Esophagus squamous epithelium (tissue), 5 donors: ENCODE results near the gene AXIN2. TPM values are rescaled to one million over a fixed set of nuclear protein-coding genes. Genes with fewer than 3 reads are reported as not detected.
"Not testable (repeated sequence)": the region's sequence is repeated elsewhere in the genome, so short reads cannot be mapped to it uniquely, and the experiment has no call there.

Source experiments
- DNase-seq: peaks from one replicate; lab custom pipeline; 2025; lab: John Stamatoyannopoulos, UW
- H3K27ac ChIP-seq, 4 donors: fragments of 200-600 bp; sonication (generic); one replicate each; pipeline ENCODE4 v1.5.1; 2016 to 2019; ENCODE audit warnings: mild to moderate bottlenecking in 1 of 4
- H3K27me3 ChIP-seq, 4 donors: fragments of 200-600 bp; sonication (generic); 1 replicate in 3 of 4; 2 replicates in 1 of 4; pipeline versions ENCODE4 v1.5.1 to v1.6.0; 2017 to 2021; ENCODE audit warnings: antibody characterized with exemption in 1 of 4
- H3K36me3 ChIP-seq, 3 donors: fragments of 200-600 bp; sonication (generic); one replicate each; pipeline ENCODE4 v1.5.1; 2016 to 2019
- H3K4me1 ChIP-seq, 3 donors: fragments of 200-600 bp; sonication (generic); one replicate each; pipeline ENCODE4 v1.5.1; 2017 to 2019
- H3K4me3 ChIP-seq, 4 donors: fragments of 200-600 bp; sonication (generic); 1 replicate in 3 of 4; 2 replicates in 1 of 4; pipeline ENCODE4 v1.5.1; 2016 to 2019; ENCODE audit warnings: mild to moderate bottlenecking in 2 of 4, moderate library complexity in 1 of 4
- H3K9me3 ChIP-seq, 3 donors: fragments of 200-600 bp; sonication (generic); one replicate each; pipeline ENCODE4 v1.5.1; 2016 to 2019
- POLR2A ChIP-seq, 4 donors: fragments of 450-650 bp; IDR thresholded peaks; one replicate each; pipeline ENCODE4 v1.6.1; 2017; ENCODE audit warnings: antibody characterized with exemption in 4 of 4, mild to moderate bottlenecking in 4 of 4, moderate library complexity in 3 of 4
- WGBS, 2 donors: methylation state at CpG; one replicate each; pipeline ENCODE4 v1.1.5; 2018; 5-methylcytosine and 5-hydroxymethylcytosine counted together
- intact Hi-C: fragments of 100-400 bp; cut with DNase I; formaldehyde crosslinking; loops from one replicate; pipeline ENCODE4 v1.15.0; 2022
- total RNA-seq, 4 donors: library from RNA; depleted of rRNA; stranded (reverse); fragments of >200 nt; gene quantifications; one replicate each; pipeline ENCODE4 v1.1.0, GENCODE V29; 2016
- TF ChIP-seq, protein P1 (sequence below), 6 experiments: fragments of 450-650 bp in 4 of 6; fragments of 200-600 bp in 2 of 6; sonication (generic) in 2 of 6; IDR thresholded peaks; one replicate each; pipeline ENCODE4 v1.5.1; 2016 to 2019; ENCODE audit warnings: antibody characterized with exemption in 6 of 6, mild to moderate bottlenecking in 4 of 6, moderate library complexity in 4 of 6
- donor health status: DM: yes; HTN: yes; CAD: no.

The AXIN2 gene
- total RNA-seq, 4 donors from 2014 or later, result 0.83 to 10.9 (median 6.2) TPM

DNA sequence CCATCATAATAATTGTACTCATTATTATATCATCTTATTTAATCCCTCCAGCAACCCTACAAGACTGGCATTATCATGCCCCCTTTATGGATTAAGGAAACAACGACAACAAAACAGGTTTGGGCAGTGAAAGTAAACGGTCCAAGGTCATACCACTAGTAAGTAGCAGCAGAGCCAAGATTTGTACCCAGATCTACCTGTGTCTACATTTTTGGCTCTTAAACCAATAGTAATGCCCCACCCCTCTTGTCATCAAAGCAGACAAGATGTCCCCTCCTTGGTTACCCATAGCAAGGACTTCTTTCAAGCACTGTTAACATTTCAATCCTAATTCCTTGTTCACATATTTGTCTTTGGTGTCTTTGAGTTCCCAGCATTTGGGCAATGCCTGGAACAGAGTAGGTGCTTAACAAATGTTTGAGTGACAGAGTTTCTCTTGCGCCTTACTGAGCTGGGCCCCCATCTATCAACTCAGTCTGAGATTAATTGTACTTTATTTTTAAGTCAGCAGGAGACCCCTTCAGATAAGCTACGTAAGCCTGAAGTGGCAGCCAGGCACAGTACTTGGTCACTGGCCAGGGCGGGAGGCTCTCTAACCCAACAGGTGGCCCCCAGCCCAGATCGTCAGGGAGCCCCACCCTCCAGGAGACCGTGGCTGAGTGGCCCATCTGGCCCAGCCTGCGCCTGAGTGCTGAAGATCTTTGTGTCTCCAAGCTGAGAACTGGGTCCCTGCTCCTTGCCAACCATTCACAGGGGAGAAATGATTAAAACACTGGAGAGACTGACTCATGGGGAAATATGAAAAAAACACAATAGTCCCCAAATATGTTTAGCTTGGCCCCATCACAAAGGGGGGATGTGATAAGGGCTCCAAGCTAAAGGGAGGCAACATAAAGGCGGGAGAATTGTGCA, 75.8 kb downstream of the AXIN2 start:
- H3K36me3 ChIP-seq, result no peaks in the 10 kb centered on the region
- 37 to 52% methylated on average over 7 of the region's 9 CpGs for WGBS, 2 donors
- H3K4me3 ChIP-seq, result no peak overlapping the region
- peaks cover 0 to 13% (median 3%) of the 10 kb centered on the region in 3 donors for H3K4me1 ChIP-seq
- no peaks in the 10 kb centered on the region for H3K9me3 ChIP-seq
- intact Hi-C loops, result no loop called here
- TF ChIP-seq, protein P1, sequence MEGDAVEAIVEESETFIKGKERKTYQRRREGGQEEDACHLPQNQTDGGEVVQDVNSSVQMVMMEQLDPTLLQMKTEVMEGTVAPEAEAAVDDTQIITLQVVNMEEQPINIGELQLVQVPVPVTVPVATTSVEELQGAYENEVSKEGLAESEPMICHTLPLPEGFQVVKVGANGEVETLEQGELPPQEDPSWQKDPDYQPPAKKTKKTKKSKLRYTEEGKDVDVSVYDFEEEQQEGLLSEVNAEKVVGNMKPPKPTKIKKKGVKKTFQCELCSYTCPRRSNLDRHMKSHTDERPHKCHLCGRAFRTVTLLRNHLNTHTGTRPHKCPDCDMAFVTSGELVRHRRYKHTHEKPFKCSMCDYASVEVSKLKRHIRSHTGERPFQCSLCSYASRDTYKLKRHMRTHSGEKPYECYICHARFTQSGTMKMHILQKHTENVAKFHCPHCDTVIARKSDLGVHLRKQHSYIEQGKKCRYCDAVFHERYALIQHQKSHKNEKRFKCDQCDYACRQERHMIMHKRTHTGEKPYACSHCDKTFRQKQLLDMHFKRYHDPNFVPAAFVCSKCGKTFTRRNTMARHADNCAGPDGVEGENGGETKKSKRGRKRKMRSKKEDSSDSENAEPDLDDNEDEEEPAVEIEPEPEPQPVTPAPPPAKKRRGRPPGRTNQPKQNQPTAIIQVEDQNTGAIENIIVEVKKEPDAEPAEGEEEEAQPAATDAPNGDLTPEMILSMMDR (IDR thresholded peaks at IDR 0.05), result no peak
- TF ChIP-seq POLR2A (IDR thresholded peaks at IDR 0.05), result no peak
- H3K27me3 ChIP-seq, result no peaks in the 10 kb centered on the region
- H3K27ac ChIP-seq, result peak overlapping the region in 2 of 4 donors; percentile 56 to 61
- DNase-seq, result no peak

DNA sequence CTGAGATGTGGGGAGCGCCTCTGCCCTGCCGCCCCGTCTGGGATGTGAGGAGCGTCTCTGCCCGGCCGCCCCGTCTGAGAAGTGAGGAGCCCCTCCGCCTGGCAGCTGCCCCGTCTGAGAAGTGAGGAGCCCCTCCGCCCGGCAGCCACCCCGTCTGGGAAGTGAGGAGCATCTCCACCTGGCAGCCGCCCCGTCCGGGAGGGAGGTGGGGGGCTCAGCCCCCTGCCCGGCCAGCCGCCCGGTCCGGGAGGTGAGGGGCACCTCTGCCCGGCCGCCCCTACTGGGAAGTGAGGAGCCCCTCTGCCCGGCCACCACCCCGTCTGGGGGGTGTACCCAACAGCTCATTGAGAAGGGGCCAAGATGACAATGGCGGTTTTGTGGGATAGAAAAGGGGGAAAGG, 77.0 kb downstream of the AXIN2 start:
- peaks cover 0 to 13% (median 3%) of the 10 kb centered on the region in 3 donors for H3K4me1 ChIP-seq
- DNase-seq, H3K27me3 ChIP-seq, intact Hi-C loops, H3K4me3 ChIP-seq, H3K27ac ChIP-seq, H3K36me3 ChIP-seq, H3K9me3 ChIP-seq: not testable (repeated sequence)
- WGBS, 2 donors, result 83% methylated on average over 1 of the region's 24 CpGs; no CpG with 5 or more reads in 1 of the 2 donors

DNA sequence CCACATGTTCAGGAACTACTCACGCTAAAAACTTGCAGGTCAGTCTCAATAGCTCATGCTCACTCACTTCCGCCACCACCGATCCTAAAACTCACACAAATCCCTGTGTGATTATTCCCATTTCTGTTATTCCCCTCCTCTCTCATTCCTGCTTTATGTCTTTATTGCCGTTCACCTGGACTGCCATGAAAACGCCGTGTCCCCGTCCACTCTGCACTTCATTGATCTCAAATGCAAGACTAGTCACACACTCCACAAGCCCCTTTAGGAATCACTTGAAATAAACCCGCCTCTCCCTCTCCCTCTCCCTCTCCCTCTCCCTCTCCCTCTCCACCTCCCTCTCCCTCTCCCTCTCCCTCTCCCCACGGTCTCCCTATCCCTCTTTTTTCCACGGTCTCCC, 78.0 kb downstream of the AXIN2 start:
- intact Hi-C loops, result no loop called here
- TF ChIP-seq POLR2A (IDR thresholded peaks at IDR 0.05), result no peak
- TF ChIP-seq, protein P1 (IDR thresholded peaks at IDR 0.05), result no peak

DNA sequence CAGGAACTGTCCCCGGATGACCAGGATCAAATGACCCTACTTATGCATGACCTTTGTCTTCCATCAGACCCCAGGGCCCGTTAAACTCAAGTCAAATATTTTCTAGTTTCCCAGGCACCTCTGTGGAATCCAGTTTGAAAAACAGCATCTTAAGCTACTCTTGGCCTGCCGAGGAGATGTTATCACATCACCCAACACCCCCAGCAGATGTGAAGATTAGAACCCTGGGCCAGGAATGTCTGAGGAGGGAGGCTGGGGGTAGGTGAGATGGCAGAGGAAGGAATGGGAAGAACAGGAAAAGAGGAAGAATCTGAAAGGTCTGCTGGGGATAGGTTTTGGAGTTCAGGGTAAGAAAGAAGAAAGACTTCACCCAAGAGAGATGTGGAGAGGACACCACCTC, 79.2 kb downstream of the AXIN2 start:
- Histone ChIP-seq H3K4me1 (peaks cover 0 to 13% (median 3%) of the 10 kb centered on the region in 3 donors), H3K4me3 (no peak overlapping the region), H3K27me3 (no peaks in the 10 kb centered on the region), H3K9me3 (no peaks in the 10 kb centered on the region), H3K27ac (no peak overlapping the region), H3K36me3 (no peaks in the 10 kb centered on the region)
- 51 to 71% methylated on average over 2 to 3 of the region's 3 CpGs for WGBS, 2 donors
- DNase-seq, result no peak
- TF ChIP-seq, protein P1 (IDR thresholded peaks at IDR 0.05), result no peak
- no peak for TF ChIP-seq POLR2A (IDR thresholded peaks at IDR 0.05)
- intact Hi-C loops, result no loop called here

More for the DNA sequence above, 78.0 kb downstream of the AXIN2 start:
- Histone ChIP-seq H3K27ac (no peak overlapping the region), H3K27me3 (no peaks in the 10 kb centered on the region), H3K36me3 (no peaks in the 10 kb centered on the region), H3K9me3 (no peaks in the 10 kb centered on the region), H3K4me1 (peaks cover 0 to 13% (median 3%) of the 10 kb centered on the region in 3 donors), H3K4me3 (no peak overlapping the region)
- DNase-seq, result no peak
- 84 to 88% methylated on average over 10 of the region's 10 CpGs for WGBS, 2 donors

DNA sequence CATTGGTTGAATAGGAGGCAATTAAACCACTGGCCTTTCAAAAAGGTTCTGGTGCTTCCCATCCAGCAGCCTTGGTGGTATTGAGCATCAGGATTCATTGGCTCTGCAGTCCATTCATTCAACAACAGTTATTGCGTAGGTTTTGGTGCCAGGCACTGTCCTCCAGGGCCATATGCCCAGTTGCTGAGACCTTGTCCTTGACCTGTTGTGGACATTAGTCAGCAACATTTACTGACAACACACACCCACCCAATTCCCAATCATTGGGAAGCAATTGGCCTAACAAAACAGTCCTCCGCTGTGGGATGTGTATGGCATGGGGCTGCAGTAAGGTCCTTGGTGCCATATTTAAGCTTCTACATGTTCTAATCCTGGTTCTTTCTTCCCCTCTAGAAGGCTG, 82.2 kb downstream of the AXIN2 start:
- Histone ChIP-seq H3K27me3 (no peaks in the 10 kb centered on the region), H3K9me3 (no peaks in the 10 kb centered on the region), H3K4me1 (no peaks in the 10 kb centered on the region)

More for the DNA sequence above, 82.2 kb downstream of the AXIN2 start:
- WGBS, 2 donors, result 92 to 100% methylated on average over 1 to 2 of the region's 2 CpGs
- no peak overlapping the region for H3K4me3 ChIP-seq
- no peak for TF ChIP-seq POLR2A (IDR thresholded peaks at IDR 0.05)
- TF ChIP-seq, protein P1 (IDR thresholded peaks at IDR 0.05), result no peak
- H3K27ac ChIP-seq, result no peak overlapping the region
- intact Hi-C loops, result no loop called here
- DNase-seq, result no peak
- H3K36me3 ChIP-seq, result no peaks in the 10 kb centered on the region
